Activated T-cell treated with anti-CD3 and anti-CD28 coated beads for 1 hour (primary cell): ENCODE results near the gene MOV10L1.
"Not testable (repeated sequence)": the region's sequence is repeated elsewhere in the genome, so short reads cannot be mapped to it uniquely, and the experiment has no call there.

ENCODE experiments used
- DNase-seq: peaks from one replicate; pipeline ENCODE4 v3.0.0-alpha.2; 2020; ENCODE audit warnings: low read depth

Gene MOV10L1

GRCh38 chr22:50160947-50161346 is 71.1 kb downstream of the MOV10L1 start:
- no peak for DNase-seq

DNA sequence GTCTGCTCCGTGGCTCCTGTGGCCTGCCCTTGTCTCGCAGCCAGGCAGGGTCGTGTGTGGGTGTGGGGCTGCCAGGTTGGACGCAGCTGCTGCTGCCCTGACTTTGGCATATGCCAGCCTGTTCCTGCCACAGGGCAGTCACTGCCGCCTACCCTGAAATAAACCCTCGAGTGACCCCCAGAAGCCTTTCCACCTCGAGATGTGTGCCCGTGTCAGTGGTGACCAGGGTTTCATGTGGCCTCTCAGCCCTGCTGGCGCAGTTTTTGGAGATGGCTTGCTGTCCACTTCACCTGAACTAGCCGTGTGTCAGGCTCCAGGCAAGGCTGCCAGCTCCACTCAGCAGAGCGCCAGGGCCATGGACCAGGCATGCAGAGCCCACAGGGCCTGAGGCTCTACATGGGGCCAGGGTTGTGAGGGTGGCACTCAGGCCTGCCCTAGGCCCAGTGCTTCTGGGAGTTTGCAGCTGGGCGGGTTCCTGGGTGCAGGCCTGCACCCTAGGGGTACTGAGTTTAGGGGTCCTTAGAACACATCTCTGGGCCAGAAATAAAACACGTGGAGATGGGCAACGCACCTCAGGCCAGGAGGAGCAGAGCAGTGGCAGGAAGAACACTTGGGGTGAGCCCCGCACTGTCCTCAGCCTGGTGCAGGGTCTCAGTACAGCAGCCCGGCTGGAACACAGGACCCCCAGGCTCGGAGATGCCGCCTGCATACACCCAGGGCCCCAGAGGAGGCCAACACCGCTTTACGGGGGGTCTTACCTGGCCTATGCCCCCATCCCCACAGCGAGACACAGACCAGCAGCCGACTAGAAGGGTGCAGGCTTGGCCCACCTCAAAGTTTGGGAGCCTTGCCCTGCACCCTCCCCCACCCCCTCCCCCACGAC is 71.9 kb downstream of the MOV10L1 start:
- DNase-seq, result no peak

- no peak for DNase-seq
Measured at GRCh38 chr22:50162391-50162956, 72.7 kb downstream of the MOV10L1 start.

DNA sequence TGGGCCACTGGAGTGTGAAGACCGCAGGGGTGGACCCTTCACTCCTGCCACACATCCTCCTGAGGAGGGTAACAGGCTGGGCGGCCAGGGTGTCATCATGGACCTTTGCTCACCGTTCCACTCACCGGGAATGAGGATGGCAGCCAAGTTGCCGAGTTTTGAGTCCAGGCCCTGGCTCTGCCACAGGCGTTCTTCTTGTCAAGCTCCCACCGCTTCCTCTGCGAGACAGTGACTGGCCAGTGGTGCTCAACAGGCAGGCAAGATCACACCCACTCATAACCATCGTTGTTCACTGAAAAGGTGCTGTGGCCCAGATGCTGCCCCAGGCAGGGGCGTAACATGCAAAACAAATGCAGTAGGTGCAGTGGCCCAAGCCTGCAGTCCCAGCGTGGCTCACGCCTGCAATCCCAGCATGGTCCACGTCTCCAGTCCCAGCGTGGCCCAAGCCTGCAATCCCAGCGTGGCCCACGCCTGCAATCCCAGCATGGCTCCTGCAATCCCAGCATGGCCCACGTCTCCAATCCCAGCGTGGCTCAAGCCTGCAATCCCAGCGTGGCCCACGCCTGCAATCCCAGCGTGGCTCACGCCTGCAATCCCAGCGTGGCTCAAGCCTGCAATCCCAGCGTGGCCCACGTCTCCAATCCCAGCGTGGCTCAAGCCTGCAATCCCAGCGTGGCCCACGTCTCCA is 75.8 kb downstream of the MOV10L1 start:
- DNase-seq, result no peak

GRCh38 chr22:50167689-50168489 is 78.1 kb downstream of the MOV10L1 start:
- no peak for DNase-seq

- not testable (repeated sequence) for DNase-seq
Measured at GRCh38 chr22:50168490-50169180, 78.8 kb downstream of the MOV10L1 start.

DNA sequence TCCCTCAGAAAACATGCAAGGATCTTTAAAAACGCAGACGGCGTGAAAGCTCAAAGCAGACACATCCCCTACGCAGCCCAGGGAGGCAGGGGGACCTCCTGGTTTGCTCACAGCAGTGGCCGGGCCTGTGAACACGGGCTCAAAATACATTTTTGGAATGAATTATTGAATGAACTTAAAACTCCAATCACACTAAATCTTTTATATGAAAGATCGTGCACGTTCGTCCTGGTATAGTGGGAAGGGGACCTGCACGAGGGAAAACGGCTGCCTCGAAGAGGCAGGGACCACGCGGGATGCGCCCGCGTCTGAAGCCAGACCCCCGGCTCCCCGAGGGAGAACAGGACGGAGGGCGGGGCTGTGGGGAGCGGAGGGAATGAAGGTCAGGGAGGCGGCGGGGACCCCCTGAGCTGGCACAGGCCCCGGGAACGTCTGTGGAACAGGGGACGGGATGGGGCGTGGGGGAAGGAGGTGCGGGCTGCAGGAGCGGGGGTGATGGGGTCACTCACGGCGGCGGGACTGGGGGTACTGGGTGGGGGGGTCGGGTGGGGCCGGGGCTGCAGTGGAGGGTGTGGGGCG is 79.5 kb downstream of the MOV10L1 start:
- no peak for DNase-seq

- DNase-seq, result no peak
Measured at GRCh38 chr22:50169774-50170341, 80.1 kb downstream of the MOV10L1 start.

- no peak for DNase-seq
Measured at GRCh38 chr22:50170453-50171318, 80.9 kb downstream of the MOV10L1 start, which contains the start of gene PANX2. PANX2 (plus strand) TSS chr22:50170731; CDS start chr22:50170731, 0 bp downstream.

DNA sequence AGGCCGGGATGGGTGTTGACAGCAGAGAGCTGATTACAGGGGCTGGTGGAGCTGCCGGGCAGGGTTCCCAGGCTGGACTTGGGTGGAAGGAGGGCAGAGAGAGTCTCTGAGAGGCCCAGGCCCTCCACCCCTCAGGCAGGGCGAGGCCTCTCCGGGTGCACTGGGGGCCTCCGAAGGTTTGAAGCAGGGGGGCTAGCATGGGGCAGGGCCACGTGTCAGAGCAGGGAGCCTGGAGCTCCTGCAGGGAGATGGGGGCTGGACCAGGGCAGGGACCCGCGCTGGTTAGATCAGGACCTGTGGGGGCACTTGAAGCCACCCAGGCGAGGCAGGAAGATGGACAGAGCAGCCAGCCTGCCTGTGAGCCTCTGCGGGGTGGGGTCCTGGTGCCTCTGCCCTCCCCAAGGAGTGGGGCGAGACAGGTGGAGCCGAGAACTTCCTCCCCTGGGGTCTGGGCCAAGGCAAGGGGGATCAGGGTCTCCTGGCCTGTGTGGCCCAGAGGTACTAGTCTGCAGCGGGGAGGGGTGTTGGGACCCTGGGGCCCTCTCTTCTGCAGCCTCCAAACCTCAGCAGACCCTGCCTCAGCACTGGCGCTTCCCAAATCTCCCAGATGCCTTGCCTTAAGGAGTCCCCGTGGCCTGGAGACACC is 81.6 kb downstream of the MOV10L1 start:
- DNase-seq, result no peak

- no peak for DNase-seq
Measured at GRCh38 chr22:50171965-50172421, 82.2 kb downstream of the MOV10L1 start.

GRCh38 chr22:50173311-50173982 is 83.6 kb downstream of the MOV10L1 start:
- DNase-seq, result no peak

DNA sequence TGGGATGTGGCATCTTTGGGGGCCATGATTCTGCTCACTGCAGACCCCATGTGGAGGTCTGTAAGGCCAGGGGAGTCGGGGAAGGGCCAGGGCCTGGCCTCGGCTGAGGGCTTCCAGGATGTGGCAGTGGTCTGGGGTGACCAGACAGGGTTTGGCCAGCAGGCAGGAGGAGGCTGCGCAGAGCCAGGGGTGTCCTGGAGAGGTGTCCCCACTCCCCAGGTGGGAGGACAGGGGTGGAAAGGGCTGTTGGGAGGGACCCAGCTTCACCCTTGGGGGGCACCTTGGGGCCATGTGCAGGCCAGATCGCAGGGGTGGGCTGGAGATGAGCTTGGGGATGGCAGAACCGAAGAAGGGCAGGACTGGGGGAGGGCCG is 84.2 kb downstream of the MOV10L1 start:
- no peak for DNase-seq

- DNase-seq, result no peak
Measured at GRCh38 chr22:50174382-50175190, 84.8 kb downstream of the MOV10L1 start.

DNA sequence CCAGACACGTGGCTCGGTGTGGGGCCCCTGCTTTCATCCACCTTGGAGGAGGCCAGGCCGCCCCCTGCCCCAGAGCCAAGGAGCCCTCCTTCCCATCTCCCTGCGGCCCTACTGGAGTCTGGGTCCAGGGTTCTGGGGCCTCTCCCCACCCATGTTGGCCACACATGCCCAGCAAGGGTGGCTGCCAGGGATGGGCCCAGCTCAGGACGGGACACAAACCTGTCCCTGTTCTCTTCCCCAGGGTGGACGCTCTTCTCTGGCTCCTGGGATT is 85.3 kb downstream of the MOV10L1 start:
- DNase-seq, result no peak

GRCh38 chr22:50175921-50176849 is 86.4 kb downstream of the MOV10L1 start:
- no peak for DNase-seq
